LNCaP clone FGC (cell line): ENCODE data around the gene C13orf42.

ENCODE experiments used
- DNase-seq: peaks from one replicate; pipeline ENCODE4 v3.0.0-alpha.2; 2011; ENCODE audit warnings: low read depth
- H3K4me3 ChIP-seq: 2 replicates; pipeline ENCODE4 v1.5.1; 2011; ENCODE audit warnings: mild to moderate bottlenecking, low read depth, low read length, control low read depth
- TF ChIP-seq, protein P1 (sequence below): IDR thresholded peaks from 2 replicates; pipeline ENCODE4 v1.5.1; 2012; ENCODE audit warnings: mild to moderate bottlenecking; ENCODE audit not compliant: control insufficient read depth, insufficient read depth; ENCODE audit errors: extremely low read depth

C13orf42 gene

DNA sequence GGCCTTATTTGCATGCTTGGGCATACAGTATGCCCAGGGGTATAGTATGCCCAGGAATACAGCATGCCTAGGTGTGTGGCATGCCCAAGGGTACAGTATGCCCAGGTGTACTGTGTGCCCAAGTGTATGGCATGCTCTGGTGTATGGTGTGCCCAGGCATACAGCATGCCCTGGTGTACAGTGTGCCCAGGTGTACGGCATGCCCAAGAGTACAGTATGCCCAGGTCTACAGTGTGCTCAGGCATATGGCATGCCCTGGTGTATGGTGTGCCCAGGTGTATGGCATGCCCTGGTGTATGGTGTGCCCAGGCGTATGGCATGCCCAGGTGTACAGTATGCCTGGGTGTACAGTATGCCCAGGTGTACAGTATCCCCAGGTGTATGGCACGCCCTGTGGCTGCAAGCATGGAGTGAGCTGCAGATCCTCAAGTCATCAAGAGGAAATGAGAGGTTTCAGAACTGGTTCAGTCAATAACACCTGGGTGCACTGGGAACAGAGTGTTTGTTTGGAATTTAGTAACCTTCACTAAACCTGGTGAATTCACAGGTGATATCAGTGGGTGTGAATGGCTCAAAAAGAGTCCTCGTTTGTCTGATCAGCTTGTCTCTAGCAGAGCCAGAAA is 7.8 kb upstream of the C13orf42 start:
- no peak for DNase-seq

GRCh38 chr13:51113969-51114368 is 2.9 kb upstream of the C13orf42 start:
- DNase-seq: no peak
- TF ChIP-seq, protein P1, sequence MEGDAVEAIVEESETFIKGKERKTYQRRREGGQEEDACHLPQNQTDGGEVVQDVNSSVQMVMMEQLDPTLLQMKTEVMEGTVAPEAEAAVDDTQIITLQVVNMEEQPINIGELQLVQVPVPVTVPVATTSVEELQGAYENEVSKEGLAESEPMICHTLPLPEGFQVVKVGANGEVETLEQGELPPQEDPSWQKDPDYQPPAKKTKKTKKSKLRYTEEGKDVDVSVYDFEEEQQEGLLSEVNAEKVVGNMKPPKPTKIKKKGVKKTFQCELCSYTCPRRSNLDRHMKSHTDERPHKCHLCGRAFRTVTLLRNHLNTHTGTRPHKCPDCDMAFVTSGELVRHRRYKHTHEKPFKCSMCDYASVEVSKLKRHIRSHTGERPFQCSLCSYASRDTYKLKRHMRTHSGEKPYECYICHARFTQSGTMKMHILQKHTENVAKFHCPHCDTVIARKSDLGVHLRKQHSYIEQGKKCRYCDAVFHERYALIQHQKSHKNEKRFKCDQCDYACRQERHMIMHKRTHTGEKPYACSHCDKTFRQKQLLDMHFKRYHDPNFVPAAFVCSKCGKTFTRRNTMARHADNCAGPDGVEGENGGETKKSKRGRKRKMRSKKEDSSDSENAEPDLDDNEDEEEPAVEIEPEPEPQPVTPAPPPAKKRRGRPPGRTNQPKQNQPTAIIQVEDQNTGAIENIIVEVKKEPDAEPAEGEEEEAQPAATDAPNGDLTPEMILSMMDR: no peak
- no peak overlapping the region for H3K4me3 ChIP-seq

More for the DNA sequence above, 7.8 kb upstream of the C13orf42 start:
- TF ChIP-seq, protein P1: no peak
- no peak overlapping the region for H3K4me3 ChIP-seq

DNA sequence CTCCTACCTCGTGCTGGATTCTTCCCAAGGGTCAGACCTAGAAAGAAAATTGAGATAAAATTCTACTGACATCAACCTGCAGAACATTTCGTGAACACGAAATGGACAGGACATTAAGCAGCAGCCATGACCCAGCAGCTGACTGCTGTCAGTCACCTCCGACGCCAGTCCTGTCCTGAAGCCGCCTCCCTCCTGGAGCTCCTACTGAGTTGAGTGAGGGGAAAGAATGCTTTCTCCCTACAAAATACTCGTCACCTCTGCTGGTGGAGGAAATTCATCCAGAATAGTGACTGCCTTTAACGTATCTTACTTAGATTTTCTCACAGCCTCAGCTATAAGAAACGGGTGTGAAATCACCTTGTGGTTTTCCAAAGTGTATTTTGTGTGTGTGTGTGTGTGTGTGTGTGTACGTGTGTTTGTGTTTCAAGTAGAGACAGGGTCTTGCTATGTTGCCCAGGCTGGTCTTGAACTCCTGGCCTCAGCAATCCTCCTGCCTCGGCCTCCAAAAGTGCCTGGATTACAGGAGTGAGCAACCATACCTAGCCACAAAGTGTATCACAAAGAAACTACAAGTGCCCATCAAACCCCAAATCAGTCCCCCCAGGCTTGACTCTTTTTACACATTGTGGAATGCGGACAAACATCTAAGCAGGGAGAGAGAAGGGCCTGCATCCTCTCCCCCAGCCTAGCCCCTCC is 2.3 kb upstream of the C13orf42 start:
- H3K4me3 ChIP-seq: no peak overlapping the region
- TF ChIP-seq, protein P1: no peak
- no peak for DNase-seq

- DNase-seq: no peak
- no peak overlapping the region for H3K4me3 ChIP-seq
- TF ChIP-seq, protein P1: no peak
Observed at GRCh38 chr13:51112771-51113170, 1.7 kb upstream of the C13orf42 start.

DNA sequence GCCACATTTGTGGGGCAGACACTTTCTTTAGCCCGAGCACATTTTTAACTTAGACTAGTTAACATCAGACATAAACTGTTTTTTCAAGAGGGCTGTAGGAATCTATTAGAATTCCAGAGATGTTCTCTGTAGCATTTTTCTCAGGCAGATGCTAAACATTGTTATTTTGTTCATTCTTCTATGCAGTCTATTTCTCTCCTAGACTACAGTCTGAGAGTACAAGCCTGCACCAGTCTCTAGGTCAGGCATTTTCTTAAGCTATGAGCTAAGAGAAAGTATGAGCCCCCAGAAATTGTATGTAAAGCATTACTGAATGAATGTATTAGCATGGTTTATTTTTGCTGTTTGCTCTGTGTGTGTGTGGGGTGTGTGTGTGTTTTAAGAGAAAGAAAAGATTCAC is 923 bp upstream of the C13orf42 start:
- no peak overlapping the region for H3K4me3 ChIP-seq
- DNase-seq: no peak
- TF ChIP-seq, protein P1: no peak

- TF ChIP-seq, protein P1: no peak
- DNase-seq: no peak
Observed at GRCh38 chr13:51107996-51108395, 3.1 kb downstream of the C13orf42 start.

More at GRCh38 chr13:51107996-51108395, 3.1 kb downstream of the C13orf42 start:
- no peak overlapping the region for H3K4me3 ChIP-seq
